GM12874 (cell line): ENCODE results near the gene TJAP1.

Experiments
- TF ChIP-seq, protein P1 (sequence below): IDR thresholded peaks from 2 replicates; pipeline ENCODE4 v1.5.1; 2011; ENCODE audit warnings: low read depth, mild to moderate bottlenecking, control low read depth, low read length, moderate library complexity; ENCODE audit not compliant: insufficient read depth

The TJAP1 gene

GRCh38 chr6:43464337-43464736 lies 13.0 kb upstream of the TJAP1 start:
- TF ChIP-seq, protein P1, sequence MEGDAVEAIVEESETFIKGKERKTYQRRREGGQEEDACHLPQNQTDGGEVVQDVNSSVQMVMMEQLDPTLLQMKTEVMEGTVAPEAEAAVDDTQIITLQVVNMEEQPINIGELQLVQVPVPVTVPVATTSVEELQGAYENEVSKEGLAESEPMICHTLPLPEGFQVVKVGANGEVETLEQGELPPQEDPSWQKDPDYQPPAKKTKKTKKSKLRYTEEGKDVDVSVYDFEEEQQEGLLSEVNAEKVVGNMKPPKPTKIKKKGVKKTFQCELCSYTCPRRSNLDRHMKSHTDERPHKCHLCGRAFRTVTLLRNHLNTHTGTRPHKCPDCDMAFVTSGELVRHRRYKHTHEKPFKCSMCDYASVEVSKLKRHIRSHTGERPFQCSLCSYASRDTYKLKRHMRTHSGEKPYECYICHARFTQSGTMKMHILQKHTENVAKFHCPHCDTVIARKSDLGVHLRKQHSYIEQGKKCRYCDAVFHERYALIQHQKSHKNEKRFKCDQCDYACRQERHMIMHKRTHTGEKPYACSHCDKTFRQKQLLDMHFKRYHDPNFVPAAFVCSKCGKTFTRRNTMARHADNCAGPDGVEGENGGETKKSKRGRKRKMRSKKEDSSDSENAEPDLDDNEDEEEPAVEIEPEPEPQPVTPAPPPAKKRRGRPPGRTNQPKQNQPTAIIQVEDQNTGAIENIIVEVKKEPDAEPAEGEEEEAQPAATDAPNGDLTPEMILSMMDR, result no peak

GRCh38 chr6:43465948-43466347 lies 11.4 kb upstream of the TJAP1 start:
- TF ChIP-seq, protein P1, result no peak

GRCh38 chr6:43467752-43468151 lies 9.6 kb upstream of the TJAP1 start:
- TF ChIP-seq, protein P1, result no peak

DNA sequence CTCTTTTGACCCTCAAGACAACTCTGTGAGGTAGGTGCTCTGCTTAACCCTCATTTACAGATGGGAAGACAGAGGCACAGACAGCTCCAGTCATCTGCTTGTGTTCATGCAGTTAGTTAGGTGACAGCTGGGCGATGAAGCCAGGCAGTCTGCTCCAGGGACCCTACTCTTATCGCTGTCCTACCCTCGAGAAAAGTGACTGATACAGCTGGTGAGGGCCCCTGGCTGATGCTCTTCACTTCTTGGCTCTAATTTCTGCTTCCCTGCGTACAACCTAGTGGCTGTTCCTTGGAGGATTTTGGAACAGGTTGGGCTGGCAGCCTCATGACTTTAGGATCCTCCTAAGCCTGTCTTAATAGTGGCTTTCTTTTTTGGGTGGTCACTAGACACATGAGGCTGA lies 9.1 kb upstream of the TJAP1 start:
- TF ChIP-seq, protein P1, result no peak

GRCh38 chr6:43468748-43469681 lies 8.4 kb upstream of the TJAP1 start:
- TF ChIP-seq, protein P1, result no peak

DNA sequence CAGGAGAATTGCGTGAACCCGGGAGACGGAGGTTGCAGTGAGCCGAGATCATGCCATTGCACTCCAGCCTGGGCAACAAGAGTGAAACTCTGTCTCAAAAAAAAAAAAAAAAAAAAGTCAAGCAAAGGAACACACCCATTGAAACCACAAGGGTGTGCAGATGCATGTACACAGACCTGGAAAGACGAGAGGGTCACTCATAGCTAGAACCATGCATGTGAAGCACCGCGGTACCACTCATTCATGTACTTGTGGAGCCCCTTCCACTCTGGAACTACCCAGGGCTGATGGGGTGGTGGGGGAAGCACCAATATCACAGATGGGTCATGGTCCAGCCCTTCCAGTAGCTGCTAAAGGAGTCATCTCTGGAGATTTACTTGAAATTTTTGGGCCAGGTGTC lies 7.4 kb upstream of the TJAP1 start:
- TF ChIP-seq, protein P1, result no peak

GRCh38 chr6:43471399-43471798 lies 6.0 kb upstream of the TJAP1 start:
- TF ChIP-seq, protein P1, result no peak
